ENCODE measurements around the gene AARS1.
"Not testable (repeated sequence)": the region's sequence is repeated elsewhere in the genome, so short reads cannot be mapped to it uniquely, and the experiment has no call there.

Gene AARS1

GRCh38 chr16:70289229-70290094, at the start of gene AARS1:
TSS of gene AARS1 (minus strand) at chr16:70289506. CDS start at chr16:70282763, 6,743 bp downstream.
- DNase-seq (ENCODE audit: low read depth in 2 of 2), result peak; percentile 93 to 94

- DNase-seq (ENCODE audit: low read depth in 2 of 2), result no peak
Measured at GRCh38 chr16:70337814-70338213, 48.5 kb upstream of the AARS1 start.

- not testable (repeated sequence) for DNase-seq (ENCODE audit: low read depth in 2 of 2)
Measured at GRCh38 chr16:70332728-70333127, 43.4 kb upstream of the AARS1 start.

- no peak for DNase-seq (ENCODE audit: low read depth in 2 of 2)
Measured at GRCh38 chr16:70331588-70332358, 42.5 kb upstream of the AARS1 start.

GRCh38 chr16:70331091-70331490, 41.8 kb upstream of the AARS1 start:
- DNase-seq (ENCODE audit: low read depth in 2 of 2), result no peak

GRCh38 chr16:70324998-70325747, 35.9 kb upstream of the AARS1 start:
- no peak for DNase-seq (ENCODE audit: low read depth in 2 of 2)

- no peak for DNase-seq (ENCODE audit: low read depth in 2 of 2)
Measured at GRCh38 chr16:70320121-70320520, 30.8 kb upstream of the AARS1 start.

GRCh38 chr16:70307726-70308125, 18.4 kb upstream of the AARS1 start:
- not testable (repeated sequence) for DNase-seq (ENCODE audit: low read depth in 2 of 2)

- no peak for DNase-seq (ENCODE audit: low read depth in 2 of 2)
Measured at GRCh38 chr16:70306880-70307279, 17.6 kb upstream of the AARS1 start.

- no peak for DNase-seq (ENCODE audit: low read depth in 2 of 2)
Measured at GRCh38 chr16:70304892-70305448, 15.7 kb upstream of the AARS1 start.

- DNase-seq (ENCODE audit: low read depth in 2 of 2), result no peak
Measured at GRCh38 chr16:70302745-70303144, 13.4 kb upstream of the AARS1 start.

GRCh38 chr16:70301121-70301520, 11.8 kb upstream of the AARS1 start:
- DNase-seq (ENCODE audit: low read depth in 2 of 2), result no peak

- DNase-seq (ENCODE audit: low read depth in 2 of 2), result peak; percentile 43 to 61
Measured at GRCh38 chr16:70298988-70299938, 10.0 kb upstream of the AARS1 start, which contains the start of gene DDX19B. TSS of gene DDX19B (plus strand) at chr16:70299186. CDS start at chr16:70299298, 112 bp downstream.

- no peak for DNase-seq (ENCODE audit: low read depth in 2 of 2)
Measured at GRCh38 chr16:70295634-70296033, 6.3 kb upstream of the AARS1 start.

- DNase-seq (ENCODE audit: low read depth in 2 of 2), result no peak
Measured at GRCh38 chr16:70294385-70295025, 5.2 kb upstream of the AARS1 start.

GRCh38 chr16:70292148-70292547, 2.8 kb upstream of the AARS1 start:
- not testable (repeated sequence) for DNase-seq (ENCODE audit: low read depth in 2 of 2)

GRCh38 chr16:70290949-70291519, 1.7 kb upstream of the AARS1 start:
- no peak for DNase-seq (ENCODE audit: low read depth in 2 of 2)

GRCh38 chr16:70287304-70287971, 1.9 kb downstream of the AARS1 start:
- DNase-seq (ENCODE audit: low read depth in 2 of 2), result not testable (repeated sequence)

GRCh38 chr16:70276392-70276791, 12.9 kb downstream of the AARS1 start:
- DNase-seq (ENCODE audit: low read depth in 2 of 2), result no peak

Measured in stimulated activated CD4-positive, alpha-beta T cell treated with anti-CD3 and anti-CD28 coated beads, Interleukin-15, amount 100 ng/mL, for 48 hours (primary cell).